GM12891 (cell line): Measurements from ENCODE around the gene KCNA10.

ENCODE experiments used
- POLR2AphosphoS5 ChIP-seq: IDR thresholded peaks from 2 replicates; pipeline ENCODE4 v1.6.1; 2011; ENCODE audit warnings: low read depth, low read length, control low read depth
- TAF1 ChIP-seq: IDR thresholded peaks from 2 replicates; pipeline ENCODE4 v1.6.1; 2011; ENCODE audit warnings: low read depth, low read length, control low read depth

DNA sequence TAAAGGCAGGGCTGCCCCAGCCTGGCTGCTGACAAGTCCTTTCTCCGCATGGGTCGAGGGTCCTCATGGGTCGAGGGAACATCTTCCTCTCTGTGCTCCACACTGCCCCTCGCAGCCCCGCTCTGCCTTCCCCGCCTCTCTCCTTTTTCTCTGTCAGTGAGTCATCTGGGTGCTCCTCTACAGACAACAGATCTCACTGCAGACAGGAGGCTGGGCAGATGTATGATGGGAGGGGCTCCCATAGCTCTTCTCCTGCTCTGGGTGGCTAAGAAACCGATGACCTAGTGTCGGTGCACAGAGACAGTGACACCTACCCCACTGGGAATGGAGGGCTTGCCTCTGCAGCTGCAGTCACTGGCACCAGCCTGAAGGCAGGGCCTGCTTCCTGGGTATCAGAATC is 5.5 kb downstream of the KCNA10 start:
- TF ChIP-seq TAF1 (no peak), POLR2AphosphoS5 (no peak)
